Hepatocyte (in vitro differentiated cells): ENCODE results near the gene EPS8L3. TPM values are rescaled to one million over a fixed set of nuclear protein-coding genes. Genes with fewer than 3 reads are reported as not detected.

ENCODE experiments used
- DNase-seq: peaks from one replicate; pipeline ENCODE4 v3.0.0-alpha.2; 2016; ENCODE audit warnings: low spot score
- H2AFZ ChIP-seq: fragments of 200-600 bp; sonication (generic); 2 replicates; pipeline ENCODE4 v1.6.0; 2016; ENCODE audit warnings: antibody characterized with exemption, mild to moderate bottlenecking
- H3K27ac ChIP-seq: fragments of 200-600 bp; sonication (generic); 2 replicates; pipeline ENCODE4 v1.5.1; 2016; ENCODE audit warnings: mild to moderate bottlenecking
- H3K27me3 ChIP-seq: fragments of 200-600 bp; sonication (generic); 2 replicates; pipeline ENCODE4 v1.6.1; 2016
- H3K36me3 ChIP-seq: fragments of 200-600 bp; sonication (generic); replicated peaks from 2 replicates; pipeline ENCODE4 v1.5.1; 2016; ENCODE audit warnings: low read depth; ENCODE audit not compliant: insufficient read depth
- H3K4me1 ChIP-seq: fragments of 200-600 bp; sonication (generic); 2 replicates; pipeline ENCODE4 v1.5.1; 2016; ENCODE audit warnings: mild to moderate bottlenecking, moderate library complexity; ENCODE audit not compliant: insufficient read depth
- H3K4me2 ChIP-seq: fragments of 200-600 bp; sonication (generic); 2 replicates; pipeline ENCODE4 v1.6.0; 2016
- H3K4me3 ChIP-seq: fragments of 200-600 bp; sonication (generic); 2 replicates; pipeline ENCODE4 v1.5.1; 2016; ENCODE audit warnings: mild to moderate bottlenecking
- H3K79me2 ChIP-seq: fragments of 200-600 bp; sonication (generic); 2 replicates; pipeline ENCODE4 v1.6.0; 2017; ENCODE audit warnings: mild to moderate bottlenecking
- H3K9me2 ChIP-seq: fragments of 200-600 bp; sonication (generic); replicated peaks from 2 replicates; pipeline ENCODE4 v1.6.0; 2017; ENCODE audit warnings: mild to moderate bottlenecking; ENCODE audit not compliant: insufficient read depth
- H3K9me3 ChIP-seq: fragments of 200-600 bp; sonication (generic); 2 replicates; pipeline ENCODE4 v1.5.1; 2016; ENCODE audit warnings: low read depth, mild to moderate bottlenecking
- H4K20me1 ChIP-seq: fragments of 200-600 bp; sonication (generic); 2 replicates; pipeline ENCODE4 v1.6.0; 2016; ENCODE audit warnings: mild to moderate bottlenecking; ENCODE audit not compliant: insufficient read depth, poor library complexity, severe bottlenecking
- CTCF ChIP-seq: fragments of 200-600 bp; sonication (generic); IDR thresholded peaks from 2 replicates; pipeline ENCODE4 v1.5.1; 2016; ENCODE audit warnings: antibody characterized with exemption, mild to moderate bottlenecking; ENCODE audit not compliant: poor library complexity
- EZH2 ChIP-seq: fragments of 200-600 bp; sonication (generic); IDR thresholded peaks from 2 replicates; pipeline ENCODE4 v1.6.1; 2016; ENCODE audit warnings: antibody characterized with exemption, mild to moderate bottlenecking, borderline replicate concordance
- EZH2phosphoT487 ChIP-seq: fragments of 200-600 bp; sonication (generic); IDR thresholded peaks from one replicate; pipeline ENCODE4 v1.6.1; 2018; ENCODE audit warnings: antibody characterized with exemption, mild to moderate bottlenecking, low read depth, moderate library complexity; ENCODE audit not compliant: unreplicated experiment, severe bottlenecking
- WGBS: methylation state at CpG from one replicate; pipeline ENCODE4 v1.1.6; 2016; ENCODE audit warnings: low lambda C conversion rate; ENCODE audit errors: missing lambda C conversion rate; 5-methylcytosine and 5-hydroxymethylcytosine counted together
- polyA plus RNA-seq: library from polyadenylated mRNA; unstranded; fragments of >200 nt; fragmentation: Nextera tagmentation; extraction: Ambion mirVana; gene quantifications from 2 replicates; pipeline ENCODE4 v1.2.1, GENCODE V29; 2016
- total RNA-seq: library from RNA; depleted of rRNA; stranded (reverse); fragments of >200 nt; gene quantifications from 2 replicates; pipeline ENCODE4 v1.2.3, GENCODE V29; 2014

The EPS8L3 gene
- total and polyA plus RNA-seq, 2 experiments from 2014 or later = 48.1 to 97.3 TPM

- Histone ChIP-seq H3K79me2 (no peaks in the 10 kb centered on the region), H3K4me3 (no peak overlapping the region), H3K4me1 (peaks cover 7% of the 10 kb centered on the region), H3K9me2 (no peaks in the 10 kb centered on the region), H4K20me1 (no peaks in the 10 kb centered on the region), H3K36me3 (no peaks in the 10 kb centered on the region), H3K27ac (no peak overlapping the region), H3K27me3 (no peaks in the 10 kb centered on the region), H3K9me3 (no peaks in the 10 kb centered on the region), H2AFZ (no peak overlapping the region), H3K4me2 (no peak overlapping the region)
- 89% methylated on average over 5 of the region's 5 CpGs for WGBS
- TF ChIP-seq EZH2 = no peak
- TF ChIP-seq CTCF = no peak
- no peak for TF ChIP-seq EZH2phosphoT487
- no peak for DNase-seq
Measured at GRCh38 chr1:109717729-109718128, 46.0 kb downstream of the EPS8L3 start.

- H4K20me1 ChIP-seq = no peaks in the 10 kb centered on the region
- no peaks in the 10 kb centered on the region for H3K79me2 ChIP-seq
- H3K4me2 ChIP-seq = no peak overlapping the region
- no peak overlapping the region for H3K4me3 ChIP-seq
- peaks cover 7% of the 10 kb centered on the region for H3K4me1 ChIP-seq
- no peak overlapping the region for H2AFZ ChIP-seq
- no peak overlapping the region for H3K27ac ChIP-seq
- no peaks in the 10 kb centered on the region for H3K9me2 ChIP-seq
- H3K9me3 ChIP-seq = no peaks in the 10 kb centered on the region
- no peaks in the 10 kb centered on the region for H3K27me3 ChIP-seq
- H3K36me3 ChIP-seq = no peaks in the 10 kb centered on the region
- TF ChIP-seq EZH2phosphoT487 = no peak
- no peak for TF ChIP-seq CTCF
- no peak for TF ChIP-seq EZH2
- DNase-seq = no peak
- 93% methylated on average over 3 of the region's 3 CpGs for WGBS
Measured at GRCh38 chr1:109716570-109717090, 47.1 kb downstream of the EPS8L3 start.

DNA sequence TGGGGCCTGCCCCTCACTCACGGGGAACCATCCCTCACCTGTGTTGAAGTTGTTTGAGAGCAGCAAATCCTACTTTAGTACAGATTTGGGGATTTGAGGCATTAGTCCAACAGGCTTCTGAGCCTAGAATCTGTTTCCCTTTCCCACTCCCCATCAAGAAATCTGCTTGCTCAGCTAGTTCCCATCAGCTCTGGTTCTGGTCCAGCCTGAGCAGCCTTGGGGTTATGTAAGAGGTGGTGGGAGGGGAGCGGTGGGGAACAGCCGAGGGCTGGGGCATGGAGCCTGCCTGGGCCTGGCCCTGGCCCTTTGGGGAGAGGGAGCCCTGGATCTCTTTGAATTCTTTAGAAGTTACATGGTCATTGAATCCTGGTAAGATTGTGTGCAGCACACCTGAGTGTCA, 47.6 kb downstream of the EPS8L3 start:
- H3K9me3 ChIP-seq = no peaks in the 10 kb centered on the region
- H3K36me3 ChIP-seq = no peaks in the 10 kb centered on the region
- H3K79me2 ChIP-seq = no peaks in the 10 kb centered on the region
- 80% methylated on average over 3 of the region's 3 CpGs for WGBS
- peaks cover 3% of the 10 kb centered on the region for H3K4me1 ChIP-seq
- no peaks in the 10 kb centered on the region for H3K9me2 ChIP-seq
- no peak overlapping the region for H2AFZ ChIP-seq
- no peaks in the 10 kb centered on the region for H3K27me3 ChIP-seq
- TF ChIP-seq CTCF = no peak
- no peak overlapping the region for H3K4me3 ChIP-seq
- H3K4me2 ChIP-seq = no peak overlapping the region
- DNase-seq = no peak
- no peak overlapping the region for H3K27ac ChIP-seq
- H4K20me1 ChIP-seq = no peaks in the 10 kb centered on the region
